Esophagus squamous epithelium (tissue), 5 donors: Measurements from ENCODE around the gene PRMT7. TPM values are rescaled to one million over a fixed set of nuclear protein-coding genes. Genes with fewer than 3 reads are reported as not detected.

Experiments
- DNase-seq: peaks from one replicate; lab custom pipeline; 2025; lab: John Stamatoyannopoulos, UW
- H3K27ac ChIP-seq, 4 donors: fragments of 200-600 bp; sonication (generic); one replicate each; pipeline ENCODE4 v1.5.1; 2016 to 2019; ENCODE audit warnings: mild to moderate bottlenecking in 1 of 4
- H3K27me3 ChIP-seq, 4 donors: fragments of 200-600 bp; sonication (generic); 1 replicate in 3 of 4; 2 replicates in 1 of 4; pipeline versions ENCODE4 v1.5.1 to v1.6.0; 2017 to 2021; ENCODE audit warnings: antibody characterized with exemption in 1 of 4
- H3K36me3 ChIP-seq, 3 donors: fragments of 200-600 bp; sonication (generic); one replicate each; pipeline ENCODE4 v1.5.1; 2016 to 2019
- H3K4me1 ChIP-seq, 3 donors: fragments of 200-600 bp; sonication (generic); one replicate each; pipeline ENCODE4 v1.5.1; 2017 to 2019
- H3K4me3 ChIP-seq, 4 donors: fragments of 200-600 bp; sonication (generic); 1 replicate in 3 of 4; 2 replicates in 1 of 4; pipeline ENCODE4 v1.5.1; 2016 to 2019; ENCODE audit warnings: mild to moderate bottlenecking in 2 of 4, moderate library complexity in 1 of 4
- H3K9me3 ChIP-seq, 3 donors: fragments of 200-600 bp; sonication (generic); one replicate each; pipeline ENCODE4 v1.5.1; 2016 to 2019
- POLR2A ChIP-seq, 4 donors: fragments of 450-650 bp; IDR thresholded peaks; one replicate each; pipeline ENCODE4 v1.6.1; 2017; ENCODE audit warnings: antibody characterized with exemption in 4 of 4, mild to moderate bottlenecking in 4 of 4, moderate library complexity in 3 of 4
- WGBS, 2 donors: methylation state at CpG; one replicate each; pipeline ENCODE4 v1.1.5; 2018; 5-methylcytosine and 5-hydroxymethylcytosine counted together
- intact Hi-C: fragments of 100-400 bp; cut with DNase I; formaldehyde crosslinking; loops from one replicate; pipeline ENCODE4 v1.15.0; 2022
- total RNA-seq, 4 donors: library from RNA; depleted of rRNA; stranded (reverse); fragments of >200 nt; gene quantifications; one replicate each; pipeline ENCODE4 v1.1.0, GENCODE V29; 2016
- TF ChIP-seq, protein P1 (sequence below), 6 experiments: fragments of 450-650 bp in 4 of 6; fragments of 200-600 bp in 2 of 6; sonication (generic) in 2 of 6; IDR thresholded peaks; one replicate each; pipeline ENCODE4 v1.5.1; 2016 to 2019; ENCODE audit warnings: antibody characterized with exemption in 6 of 6, mild to moderate bottlenecking in 4 of 6, moderate library complexity in 4 of 6
- donor health status: DM: yes; HTN: yes; CAD: no.

Gene PRMT7
- total RNA-seq, 4 donors from 2014 or later: 15.2 to 35.7 (median 21.2) TPM

DNA sequence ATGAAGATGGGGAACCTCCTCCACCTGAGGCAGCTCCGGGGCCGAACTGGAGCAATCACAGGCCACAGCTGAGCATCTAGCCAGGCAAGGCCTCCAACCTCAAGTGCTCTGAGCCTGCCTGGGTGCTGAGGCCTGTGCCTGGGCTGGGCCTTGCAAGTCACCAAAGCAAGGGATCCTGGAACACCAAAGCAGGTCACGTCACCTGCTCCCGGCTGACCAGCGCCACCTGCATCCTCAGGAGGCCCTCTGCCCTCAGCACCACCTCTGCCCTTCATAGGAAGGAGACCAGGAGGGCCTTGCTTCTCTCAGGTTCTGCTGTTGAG is 69.5 kb downstream of the PRMT7 start:
- Histone ChIP-seq H3K27ac (no peak overlapping the region), H3K36me3 (no peaks in the 10 kb centered on the region), H3K9me3 (no peaks in the 10 kb centered on the region), H3K27me3 (peaks cover 0 to 9% (median 0%) of the 10 kb centered on the region in 4 donors), H3K4me1 (peaks cover 5 to 20% (median 5%) of the 10 kb centered on the region in 3 donors), H3K4me3 (no peak overlapping the region)
- intact Hi-C loops: no loop called here
- no peak for DNase-seq
- TF ChIP-seq POLR2A (IDR thresholded peaks at IDR 0.05): no peak
- TF ChIP-seq, protein P1, sequence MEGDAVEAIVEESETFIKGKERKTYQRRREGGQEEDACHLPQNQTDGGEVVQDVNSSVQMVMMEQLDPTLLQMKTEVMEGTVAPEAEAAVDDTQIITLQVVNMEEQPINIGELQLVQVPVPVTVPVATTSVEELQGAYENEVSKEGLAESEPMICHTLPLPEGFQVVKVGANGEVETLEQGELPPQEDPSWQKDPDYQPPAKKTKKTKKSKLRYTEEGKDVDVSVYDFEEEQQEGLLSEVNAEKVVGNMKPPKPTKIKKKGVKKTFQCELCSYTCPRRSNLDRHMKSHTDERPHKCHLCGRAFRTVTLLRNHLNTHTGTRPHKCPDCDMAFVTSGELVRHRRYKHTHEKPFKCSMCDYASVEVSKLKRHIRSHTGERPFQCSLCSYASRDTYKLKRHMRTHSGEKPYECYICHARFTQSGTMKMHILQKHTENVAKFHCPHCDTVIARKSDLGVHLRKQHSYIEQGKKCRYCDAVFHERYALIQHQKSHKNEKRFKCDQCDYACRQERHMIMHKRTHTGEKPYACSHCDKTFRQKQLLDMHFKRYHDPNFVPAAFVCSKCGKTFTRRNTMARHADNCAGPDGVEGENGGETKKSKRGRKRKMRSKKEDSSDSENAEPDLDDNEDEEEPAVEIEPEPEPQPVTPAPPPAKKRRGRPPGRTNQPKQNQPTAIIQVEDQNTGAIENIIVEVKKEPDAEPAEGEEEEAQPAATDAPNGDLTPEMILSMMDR (IDR thresholded peaks at IDR 0.05): no peak
- WGBS, 2 donors: 100% methylated on average over 2 to 4 of the region's 5 CpGs

DNA sequence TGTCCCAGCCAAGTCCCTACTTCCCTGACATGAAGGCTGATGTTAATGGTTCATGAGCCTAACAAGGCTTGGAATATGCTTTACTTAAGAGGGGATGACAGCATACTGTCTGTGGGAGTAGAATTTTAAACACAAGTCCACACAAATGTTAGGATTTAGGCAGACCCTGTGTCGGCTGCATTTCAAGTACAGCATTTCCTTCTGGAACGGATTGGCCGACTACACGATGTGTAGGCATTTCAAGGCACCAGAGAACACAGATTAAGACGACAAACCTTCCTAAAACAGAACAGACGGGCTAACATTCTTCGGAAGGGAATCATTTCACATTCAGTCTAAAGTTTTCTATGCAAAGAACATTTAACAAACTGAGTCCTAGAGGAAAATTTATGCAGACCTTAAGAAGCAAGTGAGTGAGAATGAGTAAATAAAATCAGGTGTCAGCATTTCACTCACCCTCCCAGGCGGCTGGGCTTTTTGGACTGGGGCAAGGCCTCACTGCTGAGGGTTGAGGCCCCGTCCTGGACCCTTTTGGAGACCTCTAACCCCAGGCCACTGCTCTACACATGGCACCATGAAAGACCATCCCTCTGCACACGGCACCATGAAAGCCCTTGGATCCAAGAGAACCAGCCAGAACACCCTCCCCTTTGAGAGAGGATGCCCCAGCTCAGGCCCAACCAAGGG is 70.0 kb downstream of the PRMT7 start:
- Histone ChIP-seq H3K27ac (no peak overlapping the region), H3K36me3 (no peaks in the 10 kb centered on the region), H3K4me1 (peaks cover 5 to 20% (median 5%) of the 10 kb centered on the region in 3 donors), H3K9me3 (no peaks in the 10 kb centered on the region), H3K27me3 (peaks cover 0 to 9% (median 0%) of the 10 kb centered on the region in 4 donors), H3K4me3 (no peak overlapping the region)
- TF ChIP-seq POLR2A (IDR thresholded peaks at IDR 0.05): no peak
- TF ChIP-seq, protein P1 (IDR thresholded peaks at IDR 0.05): no peak
- intact Hi-C loops: no loop called here
- WGBS, 2 donors: 89 to 90% methylated on average over 10 of the region's 10 CpGs
- no peak for DNase-seq

DNA sequence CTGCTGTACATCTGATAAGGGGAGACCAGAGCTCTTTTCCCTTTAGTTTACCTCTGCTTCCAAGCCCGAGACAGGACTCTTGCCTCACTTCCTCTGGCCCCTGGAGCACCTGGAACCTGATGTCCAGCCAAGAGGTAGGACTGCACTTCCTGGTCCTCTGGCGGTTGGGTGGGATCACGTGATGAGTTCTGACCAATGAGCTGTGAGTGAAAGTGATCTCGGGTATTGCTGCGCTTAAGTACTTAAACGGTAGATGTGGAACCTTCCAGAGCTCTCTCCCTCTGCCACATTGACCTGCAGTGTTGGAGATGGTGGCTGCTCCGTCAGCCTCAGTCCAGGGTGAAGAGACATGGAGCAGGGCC is 70.5 kb downstream of the PRMT7 start:
- H3K9me3 ChIP-seq: no peaks in the 10 kb centered on the region
- TF ChIP-seq POLR2A (IDR thresholded peaks at IDR 0.05): no peak
- TF ChIP-seq, protein P1 (IDR thresholded peaks at IDR 0.05): no peak
- H3K36me3 ChIP-seq: no peaks in the 10 kb centered on the region
- H3K4me1 ChIP-seq: peaks cover 5 to 21% (median 5%) of the 10 kb centered on the region in 3 donors
- no peak overlapping the region for H3K27ac ChIP-seq
- no peak overlapping the region for H3K4me3 ChIP-seq
- WGBS, 2 donors: 79 to 84% methylated on average over 6 of the region's 7 CpGs
- no peak for DNase-seq
- intact Hi-C loops: no loop called here
- peaks cover 0 to 10% (median 0%) of the 10 kb centered on the region in 4 donors for H3K27me3 ChIP-seq

DNA sequence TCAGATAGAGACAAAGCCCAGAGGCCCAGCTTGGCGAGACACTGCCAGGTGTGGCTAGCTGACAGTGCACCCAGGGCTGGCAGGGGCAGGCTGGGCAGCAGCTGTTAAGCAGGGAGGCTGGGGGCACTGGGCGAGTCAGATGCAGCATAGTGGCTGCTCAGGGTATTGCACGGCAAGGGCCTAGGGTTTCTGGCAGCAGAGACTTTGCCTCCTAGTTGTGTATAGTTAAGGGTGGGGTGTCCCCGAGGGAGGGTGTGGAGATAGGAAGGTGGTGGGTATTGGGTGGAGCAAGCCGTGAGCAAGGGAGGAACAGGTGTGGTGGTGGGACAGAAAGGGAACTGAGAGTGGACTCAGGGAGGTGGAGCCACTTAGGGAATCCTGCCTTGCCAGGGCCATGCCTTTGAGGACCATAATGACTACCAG is 71.5 kb downstream of the PRMT7 start:
- DNase-seq: no peak
- Histone ChIP-seq H3K4me3 (no peak overlapping the region), H3K27me3 (peaks cover 0 to 10% (median 0%) of the 10 kb centered on the region in 4 donors), H3K27ac (no peak overlapping the region), H3K36me3 (no peaks in the 10 kb centered on the region), H3K4me1 (peaks cover 5 to 28% (median 9%) of the 10 kb centered on the region in 3 donors), H3K9me3 (no peaks in the 10 kb centered on the region)
- 44 to 86% methylated on average over 3 to 4 of the region's 5 CpGs for WGBS, 2 donors
- intact Hi-C loops: no loop called here
- TF ChIP-seq POLR2A (IDR thresholded peaks at IDR 0.05): no peak
- TF ChIP-seq, protein P1 (IDR thresholded peaks at IDR 0.05): peak in 3 of 6 experiments; percentile 16 to 43 (median 36)

DNA sequence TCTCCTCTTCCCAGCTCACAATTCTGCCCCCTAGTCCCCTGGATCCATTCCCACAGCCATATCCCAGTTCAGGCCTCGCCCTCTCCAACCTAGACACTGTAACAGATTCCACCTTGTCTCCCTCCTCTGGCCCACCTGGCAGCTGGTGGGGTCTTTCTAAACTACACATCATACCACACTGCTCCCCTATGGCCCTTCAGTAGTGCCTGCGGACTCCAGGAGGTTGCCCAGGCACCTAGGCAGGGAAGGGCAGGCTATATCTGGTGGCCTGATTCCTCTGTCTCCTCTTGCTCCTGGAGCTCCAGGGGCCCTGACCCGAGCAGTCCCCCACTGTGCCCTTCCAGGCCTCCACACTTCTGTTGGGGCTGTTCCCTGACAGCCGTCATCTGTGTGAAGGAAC is 73.0 kb downstream of the PRMT7 start:
- no peak overlapping the region for H3K4me3 ChIP-seq
- no peaks in the 10 kb centered on the region for H3K36me3 ChIP-seq
- intact Hi-C loops: no loop called here
- 91 to 100% methylated on average over 1 to 4 of the region's 4 CpGs for WGBS, 2 donors
- H3K27me3 ChIP-seq: peaks cover 0 to 10% (median 0%) of the 10 kb centered on the region in 4 donors
- H3K9me3 ChIP-seq: no peaks in the 10 kb centered on the region
- TF ChIP-seq POLR2A (IDR thresholded peaks at IDR 0.05): no peak
- TF ChIP-seq, protein P1 (IDR thresholded peaks at IDR 0.05): no peak
- H3K4me1 ChIP-seq: peaks cover 0 to 16% (median 4%) of the 10 kb centered on the region in 3 donors
- DNase-seq: no peak
- H3K27ac ChIP-seq: no peak overlapping the region
